GM18909 (cell line): Measurements from ENCODE around the gene ADAMTS18.
"Not testable (repeated sequence)": the region's sequence is repeated elsewhere in the genome, so short reads cannot be mapped to it uniquely, and the experiment has no call there.

ENCODE experiments used
- ATAC-seq: cut with Tn5 transposase; IDR thresholded peaks from one replicate; pipeline ENCODE4 v1.9.1; 2021; ENCODE audit warnings: mild to moderate bottlenecking; ENCODE audit not compliant: unreplicated experiment, poor library complexity

Gene ADAMTS18

GRCh38 chr16:77298418-77299360, 136.1 kb downstream of the ADAMTS18 start:
- no peak for ATAC-seq

GRCh38 chr16:77297996-77298395, 136.8 kb downstream of the ADAMTS18 start:
- no peak for ATAC-seq

GRCh38 chr16:77295896-77296295, 138.9 kb downstream of the ADAMTS18 start:
- no peak for ATAC-seq

DNA sequence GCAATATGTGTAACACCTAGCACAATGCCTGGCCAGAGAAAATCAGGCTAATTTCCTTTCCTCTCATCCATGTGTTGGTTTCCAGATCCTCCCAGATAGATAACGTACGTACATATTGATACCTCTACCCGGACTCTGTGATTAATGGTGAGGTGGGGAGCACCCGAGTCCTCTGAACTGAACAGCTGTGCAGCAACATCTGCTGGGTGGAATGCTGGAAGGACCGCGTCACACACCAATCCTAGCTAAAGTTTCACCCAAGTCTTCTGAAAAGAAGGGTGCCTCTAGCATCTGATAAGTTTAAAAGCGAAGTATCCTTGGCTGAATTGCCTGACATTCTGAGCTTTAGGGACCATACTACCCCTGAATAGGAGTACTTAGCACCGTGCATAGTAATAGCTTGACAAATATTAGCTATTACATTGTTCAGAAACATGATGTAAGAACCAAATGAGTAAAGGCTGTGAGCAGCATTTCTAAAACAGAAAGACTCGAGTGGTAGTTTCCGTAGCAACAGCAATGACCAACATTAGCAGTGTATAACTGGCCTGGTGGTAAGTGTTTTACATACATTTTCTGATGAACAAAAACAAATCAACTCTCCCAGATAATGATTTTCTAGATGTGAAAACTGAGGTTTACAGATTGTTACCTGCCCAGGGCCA, 144.3 kb downstream of the ADAMTS18 start:
- no peak for ATAC-seq

- ATAC-seq = no peak
These were observed 145.5 kb downstream of the ADAMTS18 start for GRCh38 chr16:77289331-77289809.

DNA sequence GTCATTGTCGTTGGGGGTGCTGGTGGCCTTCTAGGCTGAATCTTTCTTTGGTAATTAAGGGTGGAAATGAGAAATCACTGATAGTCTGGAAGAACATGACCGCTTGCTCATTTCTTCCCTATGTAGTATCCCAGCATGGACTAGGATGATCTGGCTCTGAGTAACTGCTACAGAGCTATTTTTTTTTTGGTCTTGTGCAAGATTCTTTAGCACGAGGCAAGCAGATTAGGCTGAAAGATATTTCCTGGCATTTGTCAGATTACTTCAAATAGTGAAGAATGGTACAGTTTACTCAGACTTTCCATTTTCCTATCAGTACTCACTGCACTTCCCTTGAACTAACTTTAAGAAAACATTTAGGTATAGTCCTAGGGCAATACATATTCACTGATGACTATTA, 146.6 kb downstream of the ADAMTS18 start:
- ATAC-seq = no peak

- no peak for ATAC-seq
These were observed 149.2 kb downstream of the ADAMTS18 start for GRCh38 chr16:77285676-77286075.

- ATAC-seq = no peak
These were observed 152.5 kb downstream of the ADAMTS18 start for GRCh38 chr16:77282345-77282744.

DNA sequence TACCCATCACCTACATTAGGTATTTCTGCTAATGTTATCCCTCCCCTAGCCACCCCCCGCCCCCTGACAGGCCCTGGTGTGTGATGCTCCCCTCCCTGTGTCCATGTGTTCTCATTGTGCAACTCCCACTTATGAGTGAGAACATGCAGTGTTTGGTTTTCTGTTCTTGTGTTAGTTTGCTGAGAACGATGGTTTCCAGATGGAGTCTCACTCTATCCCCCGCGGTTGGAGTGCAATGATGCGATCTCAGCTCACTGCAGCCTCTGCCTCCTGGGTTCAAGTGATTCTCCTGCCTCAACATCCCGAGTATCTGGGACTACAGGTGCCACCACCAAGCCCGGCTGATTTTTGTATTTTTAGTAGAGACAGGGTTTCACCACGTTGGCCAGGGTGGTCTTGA, 155.5 kb downstream of the ADAMTS18 start:
- not testable (repeated sequence) for ATAC-seq

DNA sequence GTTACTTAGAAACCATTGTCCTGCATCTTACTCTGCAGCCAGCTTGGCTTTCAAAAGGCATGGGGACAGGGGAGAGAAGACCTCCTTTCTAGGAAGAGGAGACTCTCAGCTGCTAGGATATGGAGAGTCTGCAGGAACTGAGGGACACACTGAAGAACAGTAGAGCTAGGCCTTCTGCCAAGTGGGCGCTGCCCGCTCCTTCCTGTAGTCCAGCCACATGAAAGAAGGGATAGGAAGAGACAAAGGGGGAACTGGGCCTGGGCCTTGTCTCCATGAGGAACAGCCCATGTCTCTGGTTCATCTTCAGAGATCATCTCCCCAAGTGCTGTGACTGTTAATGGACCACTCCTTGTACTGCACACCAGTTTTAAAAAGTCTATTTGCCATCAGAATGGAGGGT, 157.3 kb downstream of the ADAMTS18 start:
- no peak for ATAC-seq

GRCh38 chr16:77277141-77277540, 157.7 kb downstream of the ADAMTS18 start:
- ATAC-seq = no peak

DNA sequence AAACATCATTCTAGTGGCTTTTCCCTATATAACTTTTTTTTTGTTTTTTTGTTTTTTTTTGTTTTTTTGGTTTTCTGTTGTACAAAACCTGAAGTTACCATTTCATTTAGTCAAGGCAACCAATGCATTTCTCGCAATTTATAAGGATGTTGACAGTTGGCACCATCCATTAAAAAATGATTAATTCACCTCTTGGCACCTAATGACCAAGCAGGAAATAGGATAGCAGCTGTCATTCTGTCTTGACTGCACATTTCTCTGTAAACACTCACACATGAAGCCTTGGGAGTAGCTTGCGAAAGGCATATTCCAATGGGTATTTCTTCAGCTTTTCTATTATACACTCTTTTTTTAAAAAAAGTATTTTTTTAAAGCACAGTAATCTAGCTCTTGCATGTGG, 158.2 kb downstream of the ADAMTS18 start:
- no peak for ATAC-seq

GRCh38 chr16:77275303-77275702, 159.5 kb downstream of the ADAMTS18 start:
- not testable (repeated sequence) for ATAC-seq

DNA sequence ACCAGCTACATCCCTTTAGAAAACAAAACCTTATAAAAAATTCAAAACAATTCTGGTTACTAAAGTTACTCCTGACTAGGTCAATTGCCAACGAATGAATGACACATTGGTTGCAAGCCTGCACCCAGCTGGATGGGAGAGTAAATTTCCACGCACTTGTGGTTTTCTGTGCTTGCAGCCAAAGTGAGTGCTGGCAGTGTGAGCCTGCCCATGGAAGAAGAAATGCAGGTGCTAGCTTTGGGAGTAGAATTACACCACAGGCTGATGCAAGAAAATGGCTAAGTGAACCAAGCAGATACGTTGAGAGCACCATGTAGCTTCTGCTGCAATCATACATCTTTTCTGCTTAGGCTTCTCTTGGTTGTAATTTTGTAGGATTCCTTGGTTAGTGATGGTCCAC, 161.0 kb downstream of the ADAMTS18 start:
- ATAC-seq = no peak

GRCh38 chr16:77271532-77272426, 163.1 kb downstream of the ADAMTS18 start:
- no peak for ATAC-seq

GRCh38 chr16:77266185-77266584, 168.6 kb downstream of the ADAMTS18 start:
- ATAC-seq = not testable (repeated sequence)

DNA sequence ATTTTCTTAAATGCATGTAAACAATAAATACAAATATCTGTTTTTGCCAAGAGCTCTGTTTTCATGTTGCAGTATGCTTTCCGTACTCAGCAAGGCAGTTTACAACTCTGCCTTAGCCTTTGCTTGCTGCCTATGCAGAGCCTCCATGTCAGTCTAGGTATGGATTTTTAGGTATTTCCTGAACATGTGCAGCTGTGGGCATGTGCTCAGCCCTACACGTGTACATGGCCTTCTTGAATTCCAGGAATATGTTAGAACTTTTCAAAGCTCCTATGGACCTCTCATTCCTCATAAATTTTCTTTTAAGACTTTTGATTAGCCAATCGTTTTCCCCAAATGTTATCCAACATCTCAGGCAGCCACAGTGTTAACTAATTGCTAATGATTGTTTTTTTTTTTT, 171.9 kb downstream of the ADAMTS18 start:
- no peak for ATAC-seq

GRCh38 chr16:77250400-77250799, 184.4 kb downstream of the ADAMTS18 start:
- no peak for ATAC-seq

DNA sequence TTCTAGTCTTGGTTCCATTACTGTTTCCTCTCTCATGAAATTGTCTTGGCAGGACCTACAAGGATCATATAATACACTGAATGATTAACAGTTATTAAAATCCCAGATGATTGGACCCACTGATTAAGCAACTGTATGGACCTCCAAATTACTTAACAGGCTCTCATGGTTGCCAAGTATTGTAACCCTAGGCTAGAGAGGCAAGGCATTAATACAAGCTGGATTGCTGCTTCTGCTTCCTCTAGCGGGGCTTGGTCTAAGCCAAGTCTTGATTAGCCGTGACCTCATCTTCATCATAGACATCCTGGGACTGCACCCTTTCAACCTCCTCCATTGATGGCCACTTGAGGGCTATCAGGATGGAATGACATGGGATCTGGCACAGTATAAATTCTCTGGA, 188.7 kb downstream of the ADAMTS18 start:
- no peak for ATAC-seq

DNA sequence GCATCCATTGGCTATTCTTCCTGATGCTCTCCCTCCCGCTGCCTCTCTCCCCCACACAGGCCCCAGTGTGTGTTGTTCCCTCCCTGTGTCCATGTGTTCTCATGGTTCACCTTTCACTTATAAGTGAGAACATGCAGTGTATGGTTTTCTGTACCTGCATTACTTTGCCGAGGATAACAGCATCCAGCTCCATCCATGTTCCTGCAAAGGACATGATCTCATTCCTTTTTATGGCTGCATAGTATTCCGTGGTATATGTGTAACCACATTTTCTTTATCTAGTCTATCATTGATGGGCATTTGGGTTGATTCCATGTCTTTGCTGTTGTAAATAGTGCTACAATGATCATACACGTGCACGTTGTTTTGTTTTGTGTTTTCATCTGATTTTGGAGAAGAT, 192.4 kb downstream of the ADAMTS18 start:
- not testable (repeated sequence) for ATAC-seq
